K562 (cell line): ENCODE measurements around the gene NUP205. TPM values are rescaled to one million over a fixed set of nuclear protein-coding genes. Genes with fewer than 3 reads are reported as not detected.

Experiments used
- CHD1 ChIP-seq: fragments of 200-600 bp; sonication (generic); IDR thresholded peaks from one replicate; pipeline ENCODE4 v1.6.1; 2012; ENCODE audit warnings: mild to moderate bottlenecking, moderate library complexity, low read length, inconsistent platforms
- ELF4 ChIP-seq: fragments of 450-650 bp; formaldehyde crosslinking; IDR thresholded peaks from 2 replicates; pipeline ENCODE4 v1.4.0; 2022; ENCODE audit warnings: missing genetic modification characterization
- ETV5 ChIP-seq: sonication (generic); formaldehyde crosslinking; IDR thresholded peaks from 2 replicates; pipeline ENCODE4 v1.4.0; 2020; ENCODE audit warnings: low read depth, mild to moderate bottlenecking, missing genetic modification reagents
- ETV6 ChIP-seq, 3 experiments: fragments of 150-350 bp in 1 of 3; sonication (generic) in 1 of 3; formaldehyde crosslinking in 1 of 3; IDR thresholded peaks; 2 replicates each; pipeline versions ENCODE4 v1.6.1 to v1.8.0; 2014 to 2022; ENCODE audit warnings: borderline replicate concordance in 2 of 3, low read depth in 2 of 3, antibody characterized with exemption in 1 of 3, low read length in 1 of 3, mild to moderate bottlenecking in 1 of 3, missing genetic modification reagents in 1 of 3
- FOSL1 ChIP-seq: fragments of 200-800 bp; sonication (Bioruptor generic); conservative IDR thresholded peaks from 2 replicates; pipeline ENCODE4 v1.6.1; 2016; ENCODE audit warnings: missing genetic modification characterization, missing compliant biosample characterization
- GABPB2 ChIP-seq: fragments of 250-450 bp; sonication (Bioruptor Pico); conservative IDR thresholded peaks from 2 replicates; pipeline ENCODE4 v1.5.1; 2021; ENCODE audit warnings: mild to moderate bottlenecking
- GATAD2B ChIP-seq: fragments of 450-650 bp; IDR thresholded peaks from 2 replicates; pipeline ENCODE4 v1.6.1; 2017; ENCODE audit warnings: mild to moderate bottlenecking, borderline replicate concordance
- L3MBTL2 ChIP-seq: fragments of 450-650 bp; IDR thresholded peaks from 2 replicates; pipeline ENCODE4 v1.6.1; 2016; ENCODE audit warnings: mild to moderate bottlenecking, moderate library complexity
- NRF1 ChIP-seq, 2 experiments: fragments of 450-650 bp; IDR thresholded peaks in 1 of 2; conservative IDR thresholded peaks in 1 of 2; 2 replicates each; pipeline ENCODE4 v1.6.1; 2014; ENCODE audit warnings: mild to moderate bottlenecking in 2 of 2
- POLR2A ChIP-seq: fragments of 450-650 bp; conservative IDR thresholded peaks from 2 replicates; pipeline ENCODE4 v1.6.1; 2016
- PREB ChIP-seq: sonication (generic); formaldehyde crosslinking; IDR thresholded peaks from 2 replicates; pipeline ENCODE4 v1.8.1; 2023; ENCODE audit warnings: mild to moderate bottlenecking, missing genetic modification reagents
- RAD51 ChIP-seq: fragments of 450-650 bp; IDR thresholded peaks from 2 replicates; pipeline ENCODE4 v1.7.1; 2016; ENCODE audit warnings: low read depth, mild to moderate bottlenecking, borderline replicate concordance
- RBM39 ChIP-seq: fragments of 200-400 bp; formaldehyde crosslinking; optimal IDR thresholded peaks from 2 replicates; pipeline ENCODE3; 2018; ENCODE audit warnings: low read depth, low read length
- RERE ChIP-seq: sonication (generic); formaldehyde crosslinking; IDR thresholded peaks from 2 replicates; pipeline ENCODE4 v1.8.0; 2023; ENCODE audit warnings: missing genetic modification reagents, mild to moderate bottlenecking, borderline replicate concordance
- TEAD2 ChIP-seq: fragments of 450-650 bp; IDR thresholded peaks from 2 replicates; pipeline ENCODE4 v1.6.1; 2016; ENCODE audit warnings: missing genetic modification characterization, control low read depth, missing compliant biosample characterization
- ZFPM2 ChIP-seq: fragments of 250-450 bp; sonication (Bioruptor Pico); IDR thresholded peaks from 2 replicates; pipeline ENCODE4 v1.5.1; 2022; ENCODE audit warnings: mild to moderate bottlenecking
- ZNF41 ChIP-seq: fragments of 250-450 bp; sonication (Bioruptor Pico); conservative IDR thresholded peaks from 2 replicates; pipeline ENCODE4 v1.4.0; 2020; ENCODE audit warnings: mild to moderate bottlenecking
- ZNF655 ChIP-seq: fragments of 250-450 bp; sonication (Bioruptor Pico); IDR thresholded peaks from 2 replicates; pipeline ENCODE4 v1.5.0; 2021
- ZNF76 ChIP-seq: fragments of 250-450 bp; sonication (Bioruptor Pico); IDR thresholded peaks from 2 replicates; pipeline ENCODE4 v1.4.0; 2020; ENCODE audit warnings: mild to moderate bottlenecking, moderate library complexity, borderline replicate concordance
- polyA plus RNA-seq, 8 experiments: library from polyadenylated mRNA; depleted of rRNA in 4 of 8; stranded (reverse) in 5 of 8; unstranded in 3 of 8; fragments of >200 nt; fragmentation: Nextera tagmentation in 2 of 8; fragmentation: Illumina TruSeq in 1 of 8; extraction: Ambion mirVana in 2 of 8; extraction: Trizol in 1 of 8; gene quantifications; 2 replicates each; pipeline versions ENCODE4 v1.2.1 to v1.2.3, GENCODE V29; 2011 to 2014; ENCODE audit warnings: inconsistent platforms in 1 of 8, missing spikeins in 1 of 8
- total RNA-seq, 7 experiments: library from RNA; depleted of rRNA in 6 of 7; stranded (reverse); fragments of >200 nt in 6 of 7; fragmentation: Illumina TruSeq in 2 of 7; extraction: Trizol in 2 of 7; gene quantifications; 2 replicates each; pipeline versions ENCODE4 v1.2.1 to v1.2.3, GENCODE V29; 2011 to 2021; ENCODE audit warnings: low replicate concordance in 1 of 7

Gene NUP205
- total and polyA plus RNA-seq, 9 of the 15 experiments (the other 6 are each of a cell fraction or from before 2014, with no cell fraction given) = 101 to 282 (median 193) TPM

- TF ChIP-seq RERE (CRISPR knock-in tag) (peak; percentile 52; the same call in 1 of the 2 replicates), ELF4 (CRISPR knock-in tag) (peak; percentile 32; the same call in 1 of the 2 replicates), TEAD2 (0 out of 2 replicates have a peak, but pooled peaks have one; percentile 36), PREB (CRISPR knock-in tag) (0 out of 2 replicates have a peak, but pooled peaks have one; percentile 41), ZNF41 (CRISPR knock-in tag) (0 out of 2 replicates have a peak, but pooled peaks have one; percentile 45), ZNF655 (no peak), ZNF76 (no peak), ZFPM2 (CRISPR knock-in tag) (no peak), ETV5 (CRISPR knock-in tag) (peak; percentile 42; the same call in 1 of the 2 replicates), ETV6 (IDR thresholded peaks at IDR 0.05; ENCODE audit: borderline replicate concordance in 1 of 2, low read depth in 2 of 2, low read length in 1 of 2) (0 out of 4 replicates have a peak, but pooled peaks of 1 of the 2 experiments have one; percentile 15), ETV6 (CRISPR knock-in tag; IDR thresholded peaks at IDR 0.05; ENCODE audit: borderline replicate concordance) (peak; percentile 55; the same call in 1 of the 2 replicates), GATAD2B (peak; percentile 36; the same call in 1 of the 2 replicates), NRF1 (conservative IDR thresholded peaks at IDR 0.05 in 1 of 2, IDR thresholded peaks at IDR 0.05 in 1 of 2) (peak; percentile 98 to 99), RBM39 (peak; percentile 77), FOSL1 (tag) (peak; percentile 16; the same call in 1 of the 2 replicates), RAD51 (peak; percentile 85), GABPB2 (no peak), CHD1 (peak; percentile 100), L3MBTL2 (peak; percentile 96), POLR2A (peak; percentile 97)
Observed at GRCh38 chr7:135509839-135510591, 47.7 kb upstream of the NUP205 start, which contains the start of gene CNOT4 (continued).
